WTC11 (cell line): ENCODE measurements around the gene CARMIL1. TPM values are rescaled to one million over a fixed set of nuclear protein-coding genes. Genes with fewer than 3 reads are reported as not detected.

ENCODE experiments used
- ATAC-seq: fragments of 200-7000 bp; cut with Tn5 transposase; 2 replicates; pipeline ENCODE4 v1.10.0; 2021; ENCODE audit warnings: mild to moderate bottlenecking, moderate library complexity
- CTCF ChIA-PET: fragments of 300-600 bp; sonication (Branson Sonifier 250); formaldehyde crosslinking; loops from one replicate; lab custom pipeline; 2021; ENCODE audit warnings: antibody characterized with exemption; lab: Charles Lee
- POLR2A ChIA-PET: fragments of 350-600 bp; sonication (Branson Sonifier 250); formaldehyde crosslinking; loops from one replicate; lab custom pipeline; 2021; ENCODE audit warnings: antibody characterized with exemption; lab: Charles Lee
- DNase-seq: peaks from one replicate; pipeline ENCODE4 v3.0.0; 2021; ENCODE audit warnings: low spot score
- H3K27ac Mint-ChIP-seq: 2 replicates; pipeline ENCODE4 v1.8.0; 2021; ENCODE audit warnings: mixed read lengths
- H3K27me3 Mint-ChIP-seq: 2 replicates; pipeline ENCODE4 v1.8.0; 2021; ENCODE audit warnings: low read depth, mild to moderate bottlenecking, moderate library complexity, mixed read lengths
- H3K36me3 Mint-ChIP-seq: 2 replicates; pipeline ENCODE4 v1.8.0; 2021; ENCODE audit warnings: mixed read lengths
- H3K4me1 Mint-ChIP-seq: 2 replicates; pipeline ENCODE4 v1.8.0; 2022; ENCODE audit warnings: mixed read lengths
- H3K4me3 Mint-ChIP-seq: 2 replicates; pipeline ENCODE4 v1.8.0; 2021; ENCODE audit warnings: mild to moderate bottlenecking, moderate library complexity, mixed read lengths
- H3K9me3 Mint-ChIP-seq: 2 replicates; pipeline ENCODE4 v1.8.0; 2021; ENCODE audit warnings: mixed read lengths
- ATF1 ChIP-seq: sonication (generic); formaldehyde crosslinking; IDR thresholded peaks from 2 replicates; pipeline ENCODE4 v1.8.1; 2023; ENCODE audit warnings: mild to moderate bottlenecking, moderate library complexity, missing genetic modification reagents
- EMX1 ChIP-seq: fragments of 250-450 bp; sonication (Bioruptor Pico); IDR thresholded peaks from 2 replicates; pipeline ENCODE4 v1.8.0; 2021; ENCODE audit warnings: mild to moderate bottlenecking
- ESRRA ChIP-seq: sonication (generic); formaldehyde crosslinking; IDR thresholded peaks from 2 replicates; pipeline ENCODE4 v1.8.1; 2022; ENCODE audit warnings: mild to moderate bottlenecking, missing genetic modification reagents, borderline replicate concordance
- ETV6 ChIP-seq: sonication (generic); formaldehyde crosslinking; IDR thresholded peaks from 2 replicates; pipeline ENCODE4 v1.8.1; 2022; ENCODE audit warnings: mild to moderate bottlenecking, missing genetic modification reagents
- FOXJ3 ChIP-seq: sonication (generic); formaldehyde crosslinking; IDR thresholded peaks from 2 replicates; pipeline ENCODE4 v1.9.0; 2021; ENCODE audit warnings: missing genetic modification reagents, mild to moderate bottlenecking, borderline replicate concordance
- JUN ChIP-seq: sonication (generic); formaldehyde crosslinking; IDR thresholded peaks from 2 replicates; pipeline ENCODE4 v1.8.0; 2023; ENCODE audit warnings: mild to moderate bottlenecking, missing genetic modification reagents
- KAT7 ChIP-seq: sonication (generic); formaldehyde crosslinking; IDR thresholded peaks from 2 replicates; pipeline ENCODE4 v1.8.1; 2023; ENCODE audit warnings: missing genetic modification reagents, mild to moderate bottlenecking, borderline replicate concordance
- NFE2L1 ChIP-seq: sonication (generic); formaldehyde crosslinking; IDR thresholded peaks from 2 replicates; pipeline ENCODE4 v1.8.1; 2023; ENCODE audit warnings: missing genetic modification reagents
- OVOL2 ChIP-seq: fragments of 250-450 bp; sonication (Bioruptor Pico); IDR thresholded peaks from 2 replicates; pipeline ENCODE4 v1.9.0; 2021; ENCODE audit warnings: mild to moderate bottlenecking, borderline replicate concordance
- RELA ChIP-seq: sonication (generic); formaldehyde crosslinking; IDR thresholded peaks from 2 replicates; pipeline ENCODE4 v1.8.1; 2022; ENCODE audit warnings: missing genetic modification reagents, mild to moderate bottlenecking, borderline replicate concordance
- TCF7 ChIP-seq: sonication (generic); formaldehyde crosslinking; IDR thresholded peaks from 2 replicates; pipeline ENCODE4 v1.8.0; 2022; ENCODE audit warnings: mild to moderate bottlenecking, low read depth, missing genetic modification reagents, moderate library complexity
- ZBTB21 ChIP-seq: sonication (generic); formaldehyde crosslinking; IDR thresholded peaks from 2 replicates; pipeline ENCODE4 v1.8.1; 2023; ENCODE audit warnings: mild to moderate bottlenecking, missing genetic modification reagents, borderline replicate concordance
- ZNF219 ChIP-seq: sonication (generic); formaldehyde crosslinking; IDR thresholded peaks from 2 replicates; pipeline ENCODE4 v1.8.0; 2023; ENCODE audit warnings: missing genetic modification reagents, mild to moderate bottlenecking, borderline replicate concordance
- ZNF416 ChIP-seq: fragments of 250-450 bp; sonication (Bioruptor Pico); IDR thresholded peaks from 2 replicates; pipeline ENCODE4 v1.9.0; 2021; ENCODE audit warnings: mild to moderate bottlenecking, inconsistent platforms
- total RNA-seq: library from RNA; stranded (reverse); gene quantifications from 3 replicates; pipeline ENCODE4 v1.2.3, GENCODE V29; 2021
- TF ChIP-seq, protein P1 (sequence below): sonication (generic); formaldehyde crosslinking; IDR thresholded peaks from 2 replicates; pipeline ENCODE4 v1.8.1; 2022; ENCODE audit warnings: mild to moderate bottlenecking, moderate library complexity, missing genetic modification reagents
- TF ChIP-seq, protein P2 (sequence below): fragments of 250-450 bp; sonication (Bioruptor Pico); IDR thresholded peaks from 2 replicates; pipeline ENCODE4 v1.9.0; 2021; ENCODE audit warnings: moderate library complexity, mild to moderate bottlenecking, inconsistent platforms, borderline replicate concordance
- TF ChIP-seq, protein P3 (sequence below): sonication (generic); formaldehyde crosslinking; IDR thresholded peaks from 2 replicates; pipeline ENCODE4 v1.8.1; 2023; ENCODE audit warnings: mild to moderate bottlenecking, missing genetic modification reagents
- TF ChIP-seq, protein P4 (sequence below): sonication (generic); formaldehyde crosslinking; IDR thresholded peaks from 2 replicates; pipeline ENCODE4 v1.8.1; 2022; ENCODE audit warnings: low read depth, missing genetic modification reagents, borderline replicate concordance
- TF ChIP-seq, protein P5 (sequence below): sonication (generic); formaldehyde crosslinking; IDR thresholded peaks from 2 replicates; pipeline ENCODE4 v1.8.0; 2022; ENCODE audit warnings: mild to moderate bottlenecking, missing genetic modification reagents
- TF ChIP-seq, protein P6 (sequence below): fragments of 250-450 bp; sonication (Bioruptor Pico); IDR thresholded peaks from 2 replicates; pipeline ENCODE4 v1.9.0; 2021; ENCODE audit warnings: mild to moderate bottlenecking
- TF ChIP-seq, protein P7 (sequence below): sonication (generic); formaldehyde crosslinking; IDR thresholded peaks from 2 replicates; pipeline ENCODE4 v1.8.1; 2023; ENCODE audit warnings: mild to moderate bottlenecking, missing genetic modification reagents, moderate library complexity
- TF ChIP-seq, protein P8 (sequence below): sonication (generic); formaldehyde crosslinking; IDR thresholded peaks from 2 replicates; pipeline ENCODE4 v1.8.1; 2023; ENCODE audit warnings: mild to moderate bottlenecking, missing genetic modification reagents, borderline replicate concordance

CARMIL1 gene
- total RNA-seq, 1 experiment from 2014 or later: 36.2 TPM

DNA sequence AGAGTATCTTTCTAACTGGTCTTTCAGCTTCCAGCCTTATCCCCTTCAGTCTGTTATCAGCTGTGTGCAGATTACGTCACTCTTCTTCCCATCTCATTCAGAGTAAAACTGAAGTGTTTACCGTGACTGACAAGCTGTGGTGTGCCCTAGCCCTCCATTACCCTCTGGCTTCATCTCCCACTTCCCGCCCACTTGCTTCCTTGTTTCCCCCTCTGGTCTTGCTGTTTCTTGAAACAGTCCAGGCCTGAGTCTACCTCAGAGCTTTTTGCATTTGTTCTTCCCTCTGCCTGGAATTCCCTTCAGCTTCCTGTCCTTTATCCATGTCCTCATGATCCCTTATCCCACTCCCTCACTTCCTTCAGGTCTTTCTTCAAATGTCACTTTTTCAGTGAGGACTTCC lies 66.9 kb downstream of the CARMIL1 start:
- H3K4me3 Mint-ChIP-seq: no peak overlapping the region
- H3K9me3 Mint-ChIP-seq: peaks cover 3% of the 10 kb centered on the region; the same call in 1 of the 2 replicates
- TF ChIP-seq JUN (CRISPR knock-in tag) (no peak), NFE2L1 (no peak), ZBTB21 (no peak), FOXJ3 (CRISPR knock-in tag) (no peak)
- peaks cover 2% of the 10 kb centered on the region; the same call in 1 of the 2 replicates for H3K36me3 Mint-ChIP-seq
- POLR2A ChIA-PET: no interaction called here
- DNase-seq (no peak), ATAC-seq (no peak)
- H3K27me3 Mint-ChIP-seq: no peaks in the 10 kb centered on the region
- H3K4me1 Mint-ChIP-seq: peaks cover 20% of the 10 kb centered on the region
- CTCF ChIA-PET: interaction anchor here (1.1 to 2.2 kb wide), 2 partner anchors 9 to 80 kb away, joined by 4 to 9 read pairs; no protein-coding TSS in a partner anchor
- no peak overlapping the region for H3K27ac Mint-ChIP-seq

DNA sequence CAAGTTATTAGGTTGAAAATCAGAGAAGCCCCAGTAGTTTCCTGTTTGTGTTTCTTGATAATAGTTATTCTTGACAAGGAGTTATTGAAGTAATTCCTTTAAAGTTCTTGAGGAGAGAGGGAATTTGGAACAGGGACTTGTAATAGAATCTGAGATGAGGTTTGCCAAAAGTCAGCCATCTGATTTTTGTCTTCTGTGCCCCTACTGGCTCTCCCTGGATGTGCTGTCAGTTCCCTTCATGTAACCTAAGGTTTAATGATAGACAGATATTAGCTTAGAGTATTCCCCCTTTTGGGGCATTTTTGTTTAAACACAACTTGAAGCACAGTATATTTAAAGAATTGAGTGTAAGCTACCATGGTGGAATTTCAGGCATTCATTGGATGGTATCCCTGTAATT lies 71.4 kb downstream of the CARMIL1 start:
- TF ChIP-seq FOXJ3 (CRISPR knock-in tag) (no peak), RELA (CRISPR knock-in tag) (no peak)
- TF ChIP-seq, protein P1, sequence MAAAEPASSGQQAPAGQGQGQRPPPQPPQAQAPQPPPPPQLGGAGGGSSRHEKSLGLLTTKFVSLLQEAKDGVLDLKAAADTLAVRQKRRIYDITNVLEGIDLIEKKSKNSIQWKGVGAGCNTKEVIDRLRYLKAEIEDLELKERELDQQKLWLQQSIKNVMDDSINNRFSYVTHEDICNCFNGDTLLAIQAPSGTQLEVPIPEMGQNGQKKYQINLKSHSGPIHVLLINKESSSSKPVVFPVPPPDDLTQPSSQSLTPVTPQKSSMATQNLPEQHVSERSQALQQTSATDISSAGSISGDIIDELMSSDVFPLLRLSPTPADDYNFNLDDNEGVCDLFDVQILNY (CRISPR knock-in tag): no peak
- TF ChIP-seq, protein P2, sequence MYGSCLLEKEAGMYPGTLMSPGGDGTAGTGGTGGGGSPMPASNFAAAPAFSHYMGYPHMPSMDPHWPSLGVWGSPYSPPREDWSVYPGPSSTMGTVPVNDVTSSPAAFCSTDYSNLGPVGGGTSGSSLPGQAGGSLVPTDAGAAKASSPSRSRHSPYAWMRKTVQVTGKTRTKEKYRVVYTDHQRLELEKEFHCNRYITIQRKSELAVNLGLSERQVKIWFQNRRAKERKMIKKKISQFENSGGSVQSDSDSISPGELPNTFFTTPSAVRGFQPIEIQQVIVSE (CRISPR knock-in tag): no peak
- TF ChIP-seq, protein P3, sequence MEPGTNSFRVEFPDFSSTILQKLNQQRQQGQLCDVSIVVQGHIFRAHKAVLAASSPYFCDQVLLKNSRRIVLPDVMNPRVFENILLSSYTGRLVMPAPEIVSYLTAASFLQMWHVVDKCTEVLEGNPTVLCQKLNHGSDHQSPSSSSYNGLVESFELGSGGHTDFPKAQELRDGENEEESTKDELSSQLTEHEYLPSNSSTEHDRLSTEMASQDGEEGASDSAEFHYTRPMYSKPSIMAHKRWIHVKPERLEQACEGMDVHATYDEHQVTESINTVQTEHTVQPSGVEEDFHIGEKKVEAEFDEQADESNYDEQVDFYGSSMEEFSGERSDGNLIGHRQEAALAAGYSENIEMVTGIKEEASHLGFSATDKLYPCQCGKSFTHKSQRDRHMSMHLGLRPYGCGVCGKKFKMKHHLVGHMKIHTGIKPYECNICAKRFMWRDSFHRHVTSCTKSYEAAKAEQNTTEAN (CRISPR knock-in tag): no peak
- TF ChIP-seq, protein P4, sequence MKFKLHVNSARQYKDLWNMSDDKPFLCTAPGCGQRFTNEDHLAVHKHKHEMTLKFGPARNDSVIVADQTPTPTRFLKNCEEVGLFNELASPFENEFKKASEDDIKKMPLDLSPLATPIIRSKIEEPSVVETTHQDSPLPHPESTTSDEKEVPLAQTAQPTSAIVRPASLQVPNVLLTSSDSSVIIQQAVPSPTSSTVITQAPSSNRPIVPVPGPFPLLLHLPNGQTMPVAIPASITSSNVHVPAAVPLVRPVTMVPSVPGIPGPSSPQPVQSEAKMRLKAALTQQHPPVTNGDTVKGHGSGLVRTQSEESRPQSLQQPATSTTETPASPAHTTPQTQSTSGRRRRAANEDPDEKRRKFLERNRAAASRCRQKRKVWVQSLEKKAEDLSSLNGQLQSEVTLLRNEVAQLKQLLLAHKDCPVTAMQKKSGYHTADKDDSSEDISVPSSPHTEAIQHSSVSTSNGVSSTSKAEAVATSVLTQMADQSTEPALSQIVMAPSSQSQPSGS (CRISPR knock-in tag): no peak
- TF ChIP-seq, all 79 proteins: peak for 0
- Mint-ChIP-seq H3K36me3 (peaks cover 2% of the 10 kb centered on the region; the same call in 1 of the 2 replicates), H3K9me3 (peaks cover 7% of the 10 kb centered on the region; the same call in 1 of the 2 replicates), H3K27ac (no peak overlapping the region; the same call in 1 of the 2 replicates), H3K4me3 (no peak overlapping the region), H3K4me1 (peaks cover 12% of the 10 kb centered on the region), H3K27me3 (no peaks in the 10 kb centered on the region)
- ATAC-seq (no peak), DNase-seq (no peak)
- ChIA-PET POLR2A (no interaction called here), CTCF (no interaction called here)

DNA sequence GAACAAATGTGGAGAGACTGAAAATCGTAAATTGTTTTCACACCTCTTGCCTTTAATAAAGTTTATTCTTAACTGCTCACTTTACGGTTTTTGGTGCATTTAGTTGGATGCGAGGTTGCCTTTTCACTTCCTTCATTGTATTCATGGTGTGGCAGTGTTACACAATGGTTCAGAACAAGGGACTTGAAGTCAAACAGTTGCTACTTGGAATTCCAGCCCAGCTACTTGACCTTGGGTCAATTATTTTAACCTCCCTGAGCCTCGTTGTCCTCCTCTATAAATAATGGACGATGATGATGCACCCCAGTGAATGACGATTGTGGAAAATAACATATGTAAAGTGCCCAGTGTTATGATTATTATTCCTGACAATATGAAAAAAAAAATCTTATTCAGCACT lies 72.3 kb downstream of the CARMIL1 start:
- peaks cover 2% of the 10 kb centered on the region; the same call in 1 of the 2 replicates for H3K36me3 Mint-ChIP-seq
- peaks cover 12% of the 10 kb centered on the region for H3K4me1 Mint-ChIP-seq
- ChIA-PET CTCF (no interaction called here), POLR2A (no interaction called here)
- H3K27me3 Mint-ChIP-seq: no peaks in the 10 kb centered on the region
- DNase-seq: no peak
- H3K27ac Mint-ChIP-seq: no peak overlapping the region
- peaks cover 7% of the 10 kb centered on the region; the same call in 1 of the 2 replicates for H3K9me3 Mint-ChIP-seq
- H3K4me3 Mint-ChIP-seq: no peak overlapping the region
- TF ChIP-seq KAT7 (CRISPR knock-in tag) (no peak), ATF1 (CRISPR knock-in tag) (no peak), TCF7 (CRISPR knock-in tag) (no peak), OVOL2 (no peak), ZNF219 (no peak), ETV6 (CRISPR knock-in tag) (no peak), ZNF416 (CRISPR knock-in tag) (no peak), EMX1 (no peak), ESRRA (CRISPR knock-in tag) (no peak)
- TF ChIP-seq, protein P5, sequence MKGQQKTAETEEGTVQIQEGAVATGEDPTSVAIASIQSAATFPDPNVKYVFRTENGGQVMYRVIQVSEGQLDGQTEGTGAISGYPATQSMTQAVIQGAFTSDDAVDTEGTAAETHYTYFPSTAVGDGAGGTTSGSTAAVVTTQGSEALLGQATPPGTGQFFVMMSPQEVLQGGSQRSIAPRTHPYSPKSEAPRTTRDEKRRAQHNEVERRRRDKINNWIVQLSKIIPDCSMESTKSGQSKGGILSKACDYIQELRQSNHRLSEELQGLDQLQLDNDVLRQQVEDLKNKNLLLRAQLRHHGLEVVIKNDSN (CRISPR knock-in tag): no peak
- TF ChIP-seq, protein P6, sequence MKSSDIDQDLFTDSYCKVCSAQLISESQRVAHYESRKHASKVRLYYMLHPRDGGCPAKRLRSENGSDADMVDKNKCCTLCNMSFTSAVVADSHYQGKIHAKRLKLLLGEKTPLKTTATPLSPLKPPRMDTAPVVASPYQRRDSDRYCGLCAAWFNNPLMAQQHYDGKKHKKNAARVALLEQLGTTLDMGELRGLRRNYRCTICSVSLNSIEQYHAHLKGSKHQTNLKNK: no peak
- TF ChIP-seq, protein P7, sequence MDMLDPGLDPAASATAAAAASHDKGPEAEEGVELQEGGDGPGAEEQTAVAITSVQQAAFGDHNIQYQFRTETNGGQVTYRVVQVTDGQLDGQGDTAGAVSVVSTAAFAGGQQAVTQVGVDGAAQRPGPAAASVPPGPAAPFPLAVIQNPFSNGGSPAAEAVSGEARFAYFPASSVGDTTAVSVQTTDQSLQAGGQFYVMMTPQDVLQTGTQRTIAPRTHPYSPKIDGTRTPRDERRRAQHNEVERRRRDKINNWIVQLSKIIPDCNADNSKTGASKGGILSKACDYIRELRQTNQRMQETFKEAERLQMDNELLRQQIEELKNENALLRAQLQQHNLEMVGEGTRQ (CRISPR knock-in tag): no peak
- TF ChIP-seq, protein P8, sequence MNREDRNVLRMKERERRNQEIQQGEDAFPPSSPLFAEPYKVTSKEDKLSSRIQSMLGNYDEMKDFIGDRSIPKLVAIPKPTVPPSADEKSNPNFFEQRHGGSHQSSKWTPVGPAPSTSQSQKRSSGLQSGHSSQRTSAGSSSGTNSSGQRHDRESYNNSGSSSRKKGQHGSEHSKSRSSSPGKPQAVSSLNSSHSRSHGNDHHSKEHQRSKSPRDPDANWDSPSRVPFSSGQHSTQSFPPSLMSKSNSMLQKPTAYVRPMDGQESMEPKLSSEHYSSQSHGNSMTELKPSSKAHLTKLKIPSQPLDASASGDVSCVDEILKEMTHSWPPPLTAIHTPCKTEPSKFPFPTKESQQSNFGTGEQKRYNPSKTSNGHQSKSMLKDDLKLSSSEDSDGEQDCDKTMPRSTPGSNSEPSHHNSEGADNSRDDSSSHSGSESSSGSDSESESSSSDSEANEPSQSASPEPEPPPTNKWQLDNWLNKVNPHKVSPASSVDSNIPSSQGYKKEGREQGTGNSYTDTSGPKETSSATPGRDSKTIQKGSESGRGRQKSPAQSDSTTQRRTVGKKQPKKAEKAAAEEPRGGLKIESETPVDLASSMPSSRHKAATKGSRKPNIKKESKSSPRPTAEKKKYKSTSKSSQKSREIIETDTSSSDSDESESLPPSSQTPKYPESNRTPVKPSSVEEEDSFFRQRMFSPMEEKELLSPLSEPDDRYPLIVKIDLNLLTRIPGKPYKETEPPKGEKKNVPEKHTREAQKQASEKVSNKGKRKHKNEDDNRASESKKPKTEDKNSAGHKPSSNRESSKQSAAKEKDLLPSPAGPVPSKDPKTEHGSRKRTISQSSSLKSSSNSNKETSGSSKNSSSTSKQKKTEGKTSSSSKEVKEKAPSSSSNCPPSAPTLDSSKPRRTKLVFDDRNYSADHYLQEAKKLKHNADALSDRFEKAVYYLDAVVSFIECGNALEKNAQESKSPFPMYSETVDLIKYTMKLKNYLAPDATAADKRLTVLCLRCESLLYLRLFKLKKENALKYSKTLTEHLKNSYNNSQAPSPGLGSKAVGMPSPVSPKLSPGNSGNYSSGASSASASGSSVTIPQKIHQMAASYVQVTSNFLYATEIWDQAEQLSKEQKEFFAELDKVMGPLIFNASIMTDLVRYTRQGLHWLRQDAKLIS (CRISPR knock-in tag): no peak
- no peak for ATAC-seq
